Raji (cell line): ENCODE measurements around the gene SKP1.

Experiments
- POLR2A ChIP-seq: IDR thresholded peaks from 2 replicates; pipeline ENCODE4 v1.6.1; 2011; ENCODE audit warnings: low read depth, low read length, control low read depth; ENCODE audit not compliant: insufficient read depth

SKP1 gene

GRCh38 chr5:134114886-134115805, 61.6 kb downstream of the SKP1 start:
- no peak for TF ChIP-seq POLR2A

GRCh38 chr5:134113902-134114875, 62.6 kb downstream of the SKP1 start, which contains the start of gene TCF7:
TSS of gene TCF7 (plus strand) at chr5:134114681. CDS start at chr5:134114907, 226 bp downstream.
- no peak for TF ChIP-seq POLR2A

- TF ChIP-seq POLR2A: no peak
Measured at GRCh38 chr5:134113363-134113889, 63.3 kb downstream of the SKP1 start.

- TF ChIP-seq POLR2A: no peak
Measured at GRCh38 chr5:134112726-134113362, 63.9 kb downstream of the SKP1 start.

- TF ChIP-seq POLR2A: no peak
Measured at GRCh38 chr5:134111741-134112647, 64.8 kb downstream of the SKP1 start.

- no peak for TF ChIP-seq POLR2A
Measured at GRCh38 chr5:134110382-134110781, 66.4 kb downstream of the SKP1 start.

GRCh38 chr5:134107779-134108178, 69.0 kb downstream of the SKP1 start:
- TF ChIP-seq POLR2A: no peak

GRCh38 chr5:134106991-134107701, 69.6 kb downstream of the SKP1 start:
- TF ChIP-seq POLR2A: no peak

- no peak for TF ChIP-seq POLR2A
Measured at GRCh38 chr5:134103998-134104654, 72.6 kb downstream of the SKP1 start.

- TF ChIP-seq POLR2A: no peak
Measured at GRCh38 chr5:134103397-134103796, 73.4 kb downstream of the SKP1 start.

- TF ChIP-seq POLR2A: no peak
Measured at GRCh38 chr5:134101686-134102439, 74.9 kb downstream of the SKP1 start.
